Measurements from ENCODE around the gene PPM1E. TPM values are rescaled to one million over a fixed set of nuclear protein-coding genes. Genes with fewer than 3 reads are reported as not detected.
"Not testable (repeated sequence)": the region's sequence is repeated elsewhere in the genome, so short reads cannot be mapped to it uniquely, and the experiment has no call there.

Gene PPM1E
- polyA plus RNA-seq, 1 donor: 1.3 TPM

DNA sequence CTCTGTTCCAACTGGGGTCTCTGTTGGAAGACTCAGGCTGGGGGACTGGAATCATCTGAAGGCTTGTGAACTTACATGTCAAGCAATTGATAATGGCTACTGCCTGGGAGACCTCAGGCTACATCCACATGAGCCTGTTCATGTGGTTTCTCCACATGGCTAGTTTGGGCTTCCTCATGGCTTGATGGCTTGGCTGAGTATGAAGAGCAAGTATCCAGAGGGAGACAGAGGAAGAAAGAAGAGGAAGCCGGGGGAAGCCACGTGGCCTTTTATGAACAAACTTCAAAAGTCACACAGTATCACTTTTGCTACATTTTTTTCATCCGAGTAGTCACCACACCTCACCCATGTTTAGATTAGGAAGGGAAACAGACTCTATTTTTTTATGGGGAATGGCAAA lies 192.2 kb downstream of the PPM1E start:
- no peak for DNase-seq (ENCODE audit: low read depth)

DNA sequence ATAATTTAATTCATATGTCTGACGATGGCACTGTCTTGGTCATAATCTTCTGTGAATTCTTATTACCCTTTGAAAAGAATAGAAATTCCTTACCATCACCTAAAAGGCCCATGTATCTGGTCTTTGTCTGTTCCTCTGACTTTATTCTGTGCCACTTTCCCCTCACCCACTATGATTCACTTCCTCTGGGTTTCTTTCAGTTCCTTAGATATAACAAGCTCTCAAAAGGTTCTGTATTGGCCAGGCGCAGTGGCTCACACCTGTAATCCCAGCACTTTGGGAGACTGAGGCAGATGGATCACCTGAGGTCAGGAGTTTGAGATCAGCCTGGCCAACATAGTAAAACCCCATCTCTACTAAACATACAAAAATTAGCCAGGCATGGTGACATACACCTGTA lies 198.7 kb downstream of the PPM1E start:
- not testable (repeated sequence) for DNase-seq (ENCODE audit: low read depth)

DNA sequence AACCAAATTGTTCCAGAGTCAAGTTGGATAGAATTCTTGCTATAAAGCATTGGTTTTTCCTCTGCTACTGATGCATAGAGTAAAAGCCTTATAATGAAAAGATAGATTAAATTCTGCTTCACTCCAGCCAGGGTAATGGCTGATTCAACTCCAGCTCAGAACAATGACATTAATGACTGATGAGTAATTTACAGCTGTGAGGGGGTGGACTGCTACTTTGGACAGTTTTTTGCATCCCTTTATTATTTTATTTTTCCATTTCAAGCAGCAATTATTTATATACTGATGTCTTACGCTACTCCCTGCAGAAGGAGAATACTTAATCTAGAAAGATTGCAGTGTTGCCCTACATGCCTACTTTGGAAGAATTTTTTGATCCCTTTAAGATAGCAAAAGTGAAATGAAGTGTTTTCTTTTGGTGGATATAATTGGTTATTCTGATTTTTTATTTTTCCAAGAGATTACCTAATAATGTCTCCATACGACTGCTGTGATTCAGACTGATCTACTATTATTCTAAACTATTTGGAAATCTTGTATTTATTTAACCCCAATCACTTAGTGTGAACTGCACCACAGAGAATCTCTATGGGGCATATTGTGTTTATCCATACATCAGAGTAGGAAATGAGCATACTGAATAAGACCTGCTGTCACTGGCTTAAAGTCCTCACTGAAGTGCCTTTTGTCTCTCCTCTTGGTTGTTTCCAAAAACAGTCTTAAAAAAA lies 201.5 kb downstream of the PPM1E start:
- DNase-seq (ENCODE audit: low read depth): no peak

DNA sequence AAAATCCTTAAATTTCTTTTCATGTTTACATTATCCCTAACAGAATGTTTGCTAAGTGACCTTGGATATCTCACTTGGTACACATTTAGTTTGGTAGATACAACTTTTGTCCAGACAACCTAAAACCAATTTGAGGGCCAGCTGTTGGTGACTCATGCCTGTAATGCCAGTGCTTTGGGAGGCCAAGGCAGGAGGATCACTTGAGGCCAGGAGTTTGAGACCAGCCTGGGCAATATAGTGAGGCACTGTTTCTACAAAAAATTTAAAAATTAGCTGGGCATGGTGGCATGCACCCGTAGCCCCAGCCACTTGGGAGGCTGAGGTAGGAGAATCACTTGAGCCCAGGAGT lies 202.0 kb downstream of the PPM1E start:
- DNase-seq (ENCODE audit: low read depth): not testable (repeated sequence)

DNA sequence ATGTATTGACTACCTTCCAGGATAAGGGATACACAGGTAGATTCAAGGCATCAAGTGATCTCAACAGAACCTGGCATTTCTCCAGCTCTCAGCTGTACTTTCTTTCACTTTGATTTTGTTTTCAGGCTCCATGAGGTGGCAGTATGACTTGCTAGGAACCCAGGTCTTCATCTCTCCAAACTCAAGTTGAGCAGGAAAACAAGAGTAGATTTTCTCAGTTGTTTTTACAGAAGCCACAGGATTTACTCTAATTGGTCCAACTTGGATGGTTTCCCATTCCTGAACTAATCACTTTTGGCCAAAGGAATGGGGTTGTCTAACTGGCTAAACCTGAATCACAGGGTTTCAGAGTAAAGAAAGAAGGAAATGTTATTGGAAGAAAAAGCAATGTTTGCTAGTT lies 204.4 kb downstream of the PPM1E start:
- no peak for DNase-seq (ENCODE audit: low read depth)

DNA sequence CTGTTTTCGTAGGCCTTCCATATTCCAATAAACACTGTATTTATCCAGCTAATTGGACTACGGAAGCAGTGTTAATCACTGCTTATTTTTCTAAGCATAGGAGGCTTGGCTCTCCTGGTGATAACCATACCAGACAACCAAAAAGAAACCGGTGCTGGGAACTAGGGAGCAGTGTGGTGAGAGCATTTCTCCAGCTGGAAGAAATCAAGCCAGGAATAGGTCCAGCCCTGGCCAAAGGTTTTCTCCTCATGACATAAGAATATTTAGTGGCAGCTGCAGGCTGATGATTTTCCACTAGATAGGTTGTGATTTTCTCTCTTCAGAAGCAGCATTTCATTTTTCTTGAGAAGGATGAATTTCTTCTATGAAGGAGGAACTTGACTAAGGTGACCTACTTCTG lies 209.6 kb downstream of the PPM1E start:
- no peak for DNase-seq (ENCODE audit: low read depth)

DNA sequence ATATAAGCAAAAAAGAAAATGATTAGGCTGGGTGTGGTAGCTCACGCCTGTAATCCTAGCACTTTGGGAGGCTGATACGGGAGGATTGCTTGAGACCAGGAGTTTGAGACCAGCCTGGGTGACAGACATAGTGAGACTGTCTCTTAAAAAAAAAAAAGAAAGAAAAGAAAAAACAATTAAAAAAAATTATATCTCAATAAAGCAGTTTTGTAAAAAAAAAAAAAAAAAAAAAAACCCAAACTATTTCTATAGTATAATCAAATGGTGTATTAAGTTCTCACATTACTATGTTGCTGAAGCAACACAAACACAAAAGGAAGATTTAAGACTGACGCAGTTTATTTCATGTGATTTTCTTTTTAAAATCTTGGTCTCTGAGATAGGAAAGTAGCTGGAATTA lies 210.6 kb downstream of the PPM1E start:
- no peak for DNase-seq (ENCODE audit: low read depth)

DNA sequence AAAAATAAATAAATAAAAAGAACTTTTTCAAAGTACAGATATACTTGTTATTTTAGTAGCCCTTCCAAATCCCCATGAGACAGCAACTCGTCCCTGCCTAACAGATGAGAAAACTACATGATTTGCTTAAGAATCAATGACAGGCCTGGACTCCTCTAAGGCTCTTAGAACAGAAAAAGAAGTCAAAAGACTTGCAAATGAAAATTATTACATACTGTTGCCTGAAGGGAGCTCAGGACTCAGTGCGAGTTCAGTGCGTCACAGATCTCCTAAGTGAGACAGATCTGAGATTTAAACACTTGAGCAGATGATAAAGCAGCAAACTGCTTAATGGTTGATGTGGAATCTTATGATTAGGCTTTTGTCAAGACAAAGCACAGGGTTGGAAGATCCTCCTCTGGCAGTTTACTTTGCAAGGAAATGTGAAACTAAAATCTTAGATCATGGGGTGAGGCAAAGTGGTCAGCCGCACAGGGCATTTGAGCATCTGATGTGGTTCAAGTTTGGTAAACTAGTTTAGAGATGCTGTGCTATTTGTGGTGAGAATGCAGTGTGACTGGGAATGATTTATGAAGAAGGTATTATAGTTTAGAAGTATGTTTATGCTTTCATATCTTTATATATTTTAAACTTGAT lies 212.9 kb downstream of the PPM1E start:
- DNase-seq (ENCODE audit: low read depth): no peak

DNA sequence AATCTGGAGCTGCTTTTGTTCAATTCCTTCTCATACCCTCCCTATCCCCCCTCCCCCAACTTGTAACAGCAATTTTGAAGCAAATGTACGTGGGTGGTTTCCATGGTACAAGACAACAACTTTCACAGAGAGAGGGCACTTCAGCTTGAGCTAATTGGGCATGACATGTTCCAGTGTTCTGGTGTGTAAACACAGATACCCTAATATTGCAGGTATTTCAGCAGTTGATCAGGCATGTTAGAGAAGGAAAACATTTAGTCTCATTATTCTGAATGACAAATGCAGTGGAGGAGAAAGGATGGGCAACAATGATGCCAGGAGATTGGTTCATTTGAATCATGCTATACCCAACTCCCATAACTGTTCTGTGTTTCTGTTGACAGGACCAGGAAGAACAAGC lies 213.5 kb downstream of the PPM1E start:
- no peak for DNase-seq (ENCODE audit: low read depth)

DNA sequence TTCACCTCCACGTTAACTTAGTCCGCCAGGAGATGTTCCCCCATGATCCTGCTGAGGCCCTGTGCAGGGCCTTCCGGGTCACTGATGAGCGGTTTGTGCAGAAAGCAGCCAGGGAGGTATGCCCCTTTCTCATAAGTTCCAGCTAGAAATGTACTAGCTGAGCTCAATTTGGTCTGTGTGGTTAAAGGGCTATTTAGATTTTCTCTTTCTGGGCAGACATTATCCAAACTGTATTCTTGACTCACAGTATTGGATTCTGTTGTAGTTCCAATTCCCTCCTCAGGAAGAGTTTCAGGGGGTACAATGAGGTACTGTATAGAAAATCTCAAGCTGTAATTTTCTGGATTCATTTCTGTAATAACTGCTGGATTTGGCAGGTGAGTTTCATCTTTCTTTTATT lies 214.0 kb downstream of the PPM1E start:
- DNase-seq (ENCODE audit: low read depth): no peak

DNA sequence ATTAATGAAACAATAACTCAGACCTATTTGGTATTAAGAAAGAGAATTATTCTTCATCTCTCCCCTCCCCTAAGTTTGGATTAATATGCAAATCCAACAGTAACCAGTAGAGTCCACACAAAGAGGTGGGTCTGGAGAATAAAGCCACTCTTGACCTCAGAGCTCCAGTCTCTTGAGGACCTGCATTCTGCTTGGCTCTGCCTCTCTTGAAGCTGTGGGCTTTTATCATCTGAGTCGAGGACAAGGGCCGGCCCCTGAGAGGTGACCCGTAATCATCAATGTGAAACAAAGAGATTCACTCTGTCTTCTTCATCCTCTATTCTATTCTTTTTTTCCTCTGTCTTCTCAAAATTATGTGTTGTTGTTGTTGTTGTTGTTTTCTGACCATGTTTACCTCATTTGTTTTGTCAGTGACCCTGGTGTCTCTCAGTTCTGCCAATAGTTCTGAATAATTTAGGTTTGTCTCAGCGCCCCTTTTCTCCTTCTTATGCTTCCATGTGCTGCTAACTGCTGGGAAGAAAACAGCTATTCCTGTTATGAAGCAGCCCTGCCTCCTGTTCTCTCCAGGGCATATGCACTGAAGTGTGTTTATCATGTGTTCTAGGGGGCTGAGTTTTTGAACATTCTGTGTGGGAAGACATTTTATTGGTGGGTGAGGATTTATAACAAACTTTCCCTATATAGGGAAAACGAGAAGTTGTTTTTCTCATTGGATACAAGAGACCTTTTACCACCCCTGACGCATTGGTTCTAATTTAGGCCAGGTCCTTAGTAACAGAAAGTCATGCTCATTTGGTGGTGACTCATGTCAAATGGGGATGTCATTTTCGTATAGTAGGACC lies 215.2 kb downstream of the PPM1E start:
- DNase-seq (ENCODE audit: low read depth): no peak

DNA sequence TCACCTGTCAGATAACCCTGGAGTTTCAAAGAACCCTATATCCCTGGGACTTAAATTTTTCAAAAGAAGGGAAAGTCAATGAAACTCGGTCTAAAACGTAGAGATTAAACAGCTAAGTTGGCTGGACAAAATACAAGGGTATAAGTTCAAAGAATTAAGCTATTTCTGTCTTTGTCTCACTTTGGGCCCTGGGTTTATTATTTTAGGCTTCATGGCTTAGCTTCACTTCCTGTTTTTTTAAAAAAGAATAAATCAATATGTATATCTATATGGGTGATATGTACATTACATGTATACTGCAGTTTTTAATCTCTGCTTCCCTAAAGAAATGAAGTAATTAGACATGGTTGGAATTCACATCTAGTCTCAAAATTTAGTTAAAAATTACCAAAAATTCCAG lies 218.7 kb downstream of the PPM1E start:
- no peak for DNase-seq (ENCODE audit: low read depth)

DNA sequence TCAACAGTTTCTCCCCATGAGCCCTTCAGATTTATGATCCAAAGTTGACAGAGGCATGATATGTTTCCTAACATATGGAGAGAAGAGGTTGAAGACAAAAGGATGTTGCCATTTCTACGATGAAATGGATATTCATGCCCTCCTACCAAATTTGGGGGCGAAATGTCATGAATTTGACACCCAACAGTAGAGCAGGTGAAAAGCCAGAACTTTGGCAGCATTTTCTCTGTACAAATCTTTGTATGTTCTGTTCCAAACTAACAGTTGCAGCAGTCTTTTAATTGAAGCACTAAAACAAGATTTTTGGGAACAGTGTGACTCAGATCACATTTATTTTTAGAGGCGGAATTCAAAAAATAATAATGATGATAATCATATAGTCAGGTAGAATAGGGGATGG lies 220.9 kb downstream of the PPM1E start:
- DNase-seq (ENCODE audit: low read depth): no peak

DNA sequence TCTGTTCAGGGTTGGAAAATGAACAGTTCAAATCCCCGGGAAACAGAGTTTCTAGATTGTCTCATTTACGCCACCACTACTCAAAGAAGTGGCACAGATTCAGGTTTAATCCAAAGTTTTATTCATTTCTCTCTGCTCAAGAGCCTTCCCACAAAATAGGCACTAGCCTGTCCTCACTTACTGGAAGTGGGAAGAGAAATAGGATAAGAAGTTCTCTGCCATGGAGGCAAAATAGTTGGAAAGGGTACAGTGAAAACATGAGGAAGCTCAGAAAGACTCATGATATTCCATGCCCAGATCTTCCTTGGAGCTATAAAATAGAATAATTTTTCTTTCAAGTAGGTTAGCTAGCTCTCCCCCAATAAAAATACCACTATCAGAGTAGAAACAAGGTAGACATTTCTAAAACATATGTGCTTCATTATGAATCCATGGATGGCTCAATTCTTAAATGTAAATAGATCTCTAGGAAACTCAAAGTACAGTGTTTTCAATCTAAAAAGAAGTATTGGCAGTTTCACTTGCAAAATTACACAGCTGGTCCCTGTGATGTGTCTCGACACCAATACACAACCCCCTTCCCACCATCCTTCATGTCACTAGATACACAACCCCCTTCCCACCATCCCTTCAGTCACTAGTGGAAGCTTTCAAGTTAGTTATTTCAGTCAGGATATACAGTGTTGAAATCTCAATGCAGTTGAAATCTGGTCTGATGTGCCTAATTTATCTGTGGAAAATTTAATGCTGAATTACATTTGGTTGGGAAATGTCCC lies 225.2 kb downstream of the PPM1E start:
- DNase-seq (ENCODE audit: low read depth): no peak

DNA sequence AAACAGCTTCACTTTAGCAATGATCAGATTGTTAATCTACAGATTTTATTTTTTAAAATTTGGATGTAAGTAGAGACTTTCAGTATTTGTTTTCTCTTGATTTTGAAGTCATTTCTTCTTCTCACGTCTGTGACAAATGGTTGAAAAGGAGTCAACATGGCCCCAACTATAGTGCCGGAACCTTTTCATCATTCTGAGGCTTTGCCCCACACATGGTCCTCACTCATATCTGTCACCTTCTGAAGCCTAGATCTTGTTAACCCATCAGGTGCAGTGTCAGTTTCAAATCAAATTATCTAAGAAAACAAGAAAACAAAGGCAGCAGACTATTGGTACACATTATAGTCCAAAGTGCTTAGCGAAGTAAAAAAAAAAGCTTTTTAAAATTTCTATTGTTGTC lies 227.0 kb downstream of the PPM1E start:
- DNase-seq (ENCODE audit: low read depth): no peak

DNA sequence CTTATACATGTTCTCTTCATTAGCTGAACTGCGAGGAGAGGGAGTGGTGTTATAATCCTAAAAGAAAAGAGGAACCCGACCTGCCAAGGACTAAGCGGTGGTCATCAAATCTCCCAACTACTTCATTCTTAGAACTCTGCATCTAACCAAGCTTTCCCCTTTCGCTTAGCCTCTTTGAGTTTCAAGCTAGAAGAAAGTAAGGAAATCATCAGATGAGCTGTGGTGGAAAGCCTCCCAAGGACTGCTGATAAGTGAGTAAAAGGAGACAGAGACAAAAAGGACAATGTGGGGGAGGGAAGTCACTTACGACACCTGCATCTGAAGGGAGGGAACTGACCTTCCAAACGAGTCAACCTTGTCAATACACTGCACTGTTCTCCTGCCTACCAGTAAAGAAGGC lies 229.7 kb downstream of the PPM1E start:
- no peak for DNase-seq (ENCODE audit: low read depth)

DNA sequence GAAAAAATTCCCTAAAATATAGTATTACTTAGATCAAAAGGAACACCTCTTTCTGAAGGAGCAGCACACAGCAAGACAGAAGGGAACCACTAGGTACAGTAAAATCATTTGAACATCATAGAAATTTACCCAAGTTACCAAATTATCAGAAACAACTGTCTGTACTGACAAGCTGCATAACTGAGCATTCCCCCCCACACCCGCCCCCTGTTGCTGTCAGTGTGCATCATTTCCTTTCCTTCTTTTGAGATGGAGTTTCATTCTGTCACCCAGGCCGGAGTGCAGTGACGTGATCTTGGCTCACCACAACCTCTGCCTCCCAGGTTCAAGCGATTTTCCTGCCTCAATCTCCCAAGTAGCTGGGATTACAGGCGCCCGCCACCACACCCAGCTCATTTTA lies 230.3 kb downstream of the PPM1E start:
- no peak for DNase-seq (ENCODE audit: low read depth)

DNA sequence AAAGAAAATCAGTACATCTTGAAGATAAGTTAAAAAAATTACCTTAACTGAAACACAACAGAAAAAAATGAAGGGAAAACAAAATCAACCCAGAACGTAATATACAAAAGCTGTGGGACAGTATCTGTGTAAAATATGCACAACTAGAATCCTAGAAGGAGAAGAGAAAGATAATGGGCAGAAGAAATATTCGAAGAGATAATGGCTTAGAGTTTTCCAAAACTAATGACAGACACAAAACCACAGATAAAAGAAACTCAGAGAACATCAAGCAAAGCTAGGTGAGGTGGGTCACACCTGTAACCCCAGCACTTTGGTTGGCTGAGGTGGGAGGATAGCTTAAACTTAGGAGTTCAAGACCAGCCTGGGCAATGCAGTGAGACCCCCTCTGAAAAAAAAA lies 234.0 kb downstream of the PPM1E start:
- no peak for DNase-seq (ENCODE audit: low read depth)

DNA sequence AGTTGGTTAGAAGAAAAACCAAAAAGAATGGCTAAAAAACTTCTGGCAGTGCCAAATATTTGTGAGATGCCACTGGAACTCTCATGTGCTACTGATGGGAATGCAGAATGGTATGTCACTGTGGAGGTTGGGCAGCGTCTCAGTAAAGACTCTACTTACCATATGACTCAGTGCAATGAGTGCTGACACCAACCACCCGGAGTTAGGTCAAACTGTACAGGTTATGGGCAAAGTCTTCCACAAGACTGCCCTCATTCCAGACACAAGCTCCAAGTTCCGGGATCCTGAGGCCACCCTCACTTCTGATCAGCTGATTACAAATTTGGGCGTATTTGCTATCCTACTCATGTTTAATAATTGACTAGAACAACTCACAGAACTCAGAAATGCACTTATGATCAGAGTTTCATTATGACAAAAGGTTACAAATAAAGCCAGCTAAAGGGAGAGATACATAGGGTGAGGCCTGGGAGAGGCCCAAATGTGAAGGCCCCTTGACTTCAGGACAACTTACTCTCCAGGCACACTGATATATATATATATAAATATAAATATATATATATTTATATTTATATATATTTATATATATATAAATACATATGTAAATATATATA lies 236.2 kb downstream of the PPM1E start:
- DNase-seq (ENCODE audit: low read depth): no peak

DNA sequence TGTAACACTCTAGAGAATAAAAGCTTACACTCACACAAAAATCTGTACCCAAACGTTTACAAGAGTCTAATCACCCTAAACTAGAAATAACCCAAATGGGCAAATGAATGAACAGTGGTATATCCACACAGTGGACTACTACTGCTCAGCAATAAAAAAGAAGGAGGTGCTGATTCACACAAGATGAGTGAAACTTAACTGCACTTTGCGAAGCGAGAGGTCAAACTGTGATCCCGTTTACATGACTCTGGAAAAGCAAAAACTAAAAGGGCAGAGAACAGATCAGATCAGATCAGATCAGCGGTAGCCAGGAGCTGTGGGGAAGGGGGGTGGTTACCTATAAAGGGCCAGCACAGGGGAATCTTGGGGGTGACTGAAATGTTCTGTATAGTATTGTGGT lies 237.7 kb downstream of the PPM1E start:
- no peak for DNase-seq (ENCODE audit: low read depth)

DNA sequence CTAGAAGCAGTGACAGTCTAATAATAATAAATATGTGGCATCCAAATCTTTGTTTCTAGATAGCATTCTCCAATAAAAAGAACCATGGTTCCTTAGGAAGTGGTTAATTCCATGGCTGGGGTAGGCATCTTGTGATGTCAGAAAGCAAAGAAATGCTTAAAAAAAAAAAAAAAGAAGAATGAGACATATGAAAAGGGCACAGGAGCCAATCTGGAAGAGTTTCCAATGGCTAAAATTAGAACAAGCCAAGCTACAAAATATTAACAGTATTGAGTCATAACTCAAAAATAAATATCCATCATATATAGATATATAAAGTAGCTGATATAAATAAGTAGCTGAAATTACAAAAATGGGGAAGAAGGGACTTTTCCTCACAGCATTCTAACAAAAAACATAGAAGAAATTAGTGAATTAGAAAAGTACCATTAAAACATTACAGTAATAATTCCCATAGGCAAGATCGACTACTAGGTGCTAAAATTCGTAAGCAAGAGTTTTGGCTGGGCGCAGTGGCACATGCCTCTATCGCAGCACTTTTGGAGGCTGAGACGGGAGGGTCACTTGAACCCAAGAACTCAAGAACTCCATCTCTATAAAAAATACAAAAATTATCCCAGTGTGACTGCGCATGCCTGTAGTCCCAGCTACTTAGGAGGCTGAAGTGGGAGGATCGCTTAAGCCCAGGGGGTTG lies 239.7 kb downstream of the PPM1E start:
- DNase-seq (ENCODE audit: low read depth): no peak

Data from forelimb muscle (tissue), 1 donor.